HEK293T (cell line): ENCODE data around the gene MAIP1.

Source experiments
- CTCF ChIA-PET: fragments of 350-600 bp; formaldehyde crosslinking; extraction: SDS; loops from one replicate; lab custom pipeline; 2021; ENCODE audit warnings: antibody characterized with exemption, inconsistent platforms; lab: Yijun Ruan, JAX
- POLR2A ChIA-PET: fragments of 350-600 bp; formaldehyde crosslinking; extraction: SDS; loops from one replicate; lab custom pipeline; 2020; ENCODE audit warnings: antibody characterized with exemption, inconsistent platforms; lab: Yijun Ruan, JAX
- DNase-seq: peaks from one replicate; pipeline ENCODE4 v3.0.0; 2012; ENCODE audit warnings: mixed read lengths; ENCODE audit errors: extremely low spot score
- ARNT ChIP-seq: fragments of 450-650 bp; IDR thresholded peaks from 2 replicates; pipeline ENCODE4 v1.6.1; 2017; ENCODE audit warnings: mild to moderate bottlenecking
- BHLHE40 ChIP-seq: fragments of 450-650 bp; IDR thresholded peaks from 2 replicates; pipeline ENCODE4 v1.6.1; 2016; ENCODE audit warnings: mild to moderate bottlenecking, moderate library complexity, borderline replicate concordance
- CTBP1 ChIP-seq: fragments of 450-650 bp; IDR thresholded peaks from 2 replicates; pipeline ENCODE4 v1.6.1; 2016; ENCODE audit warnings: borderline replicate concordance
- ELF4 ChIP-seq: fragments of 450-650 bp; IDR thresholded peaks from 2 replicates; pipeline ENCODE4 v1.6.1; 2017; ENCODE audit warnings: antibody characterized with exemption
- FOXA1 ChIP-seq: fragments of 450-650 bp; IDR thresholded peaks from 2 replicates; pipeline ENCODE4 v1.6.1; 2016; ENCODE audit warnings: mild to moderate bottlenecking
- FOXK2 ChIP-seq: fragments of 450-650 bp; IDR thresholded peaks from 2 replicates; pipeline ENCODE4 v1.6.1; 2016; ENCODE audit warnings: mild to moderate bottlenecking
- FOXM1 ChIP-seq: fragments of 450-650 bp; IDR thresholded peaks from 2 replicates; pipeline ENCODE4 v1.6.1; 2017; ENCODE audit warnings: mild to moderate bottlenecking, borderline replicate concordance
- HDGF ChIP-seq: fragments of 450-650 bp; IDR thresholded peaks from 2 replicates; pipeline ENCODE4 v1.6.1; 2017; ENCODE audit warnings: antibody characterized with exemption, borderline replicate concordance
- L3MBTL2 ChIP-seq: fragments of 450-650 bp; conservative IDR thresholded peaks from 2 replicates; pipeline ENCODE4 v1.6.1; 2016; ENCODE audit warnings: mild to moderate bottlenecking
- LEF1 ChIP-seq: fragments of 450-650 bp; IDR thresholded peaks from 2 replicates; pipeline ENCODE4 v1.6.1; 2017; ENCODE audit warnings: mild to moderate bottlenecking, borderline replicate concordance
- NFRKB ChIP-seq: fragments of 450-650 bp; IDR thresholded peaks from 2 replicates; pipeline ENCODE4 v1.6.1; 2016; ENCODE audit warnings: mild to moderate bottlenecking, moderate library complexity
- PKNOX1 ChIP-seq: fragments of 450-650 bp; IDR thresholded peaks from 2 replicates; pipeline ENCODE4 v1.6.1; 2016
- SP1 ChIP-seq: fragments of 450-650 bp; IDR thresholded peaks from 2 replicates; pipeline ENCODE4 v1.6.1; 2017
- SUZ12 ChIP-seq: fragments of 450-650 bp; IDR thresholded peaks from 2 replicates; pipeline ENCODE4 v1.6.1; 2016; ENCODE audit warnings: mild to moderate bottlenecking
- TARDBP ChIP-seq: fragments of 450-650 bp; IDR thresholded peaks from 2 replicates; pipeline ENCODE4 v1.6.1; 2016
- ZNF384 ChIP-seq: fragments of 450-650 bp; IDR thresholded peaks from 2 replicates; pipeline ENCODE4 v1.6.1; 2016

Gene MAIP1

GRCh38 chr2:199977984-199978415, 22.6 kb downstream of the MAIP1 start:
- TF ChIP-seq L3MBTL2 (no peak), HDGF (no peak), SUZ12 (no peak), FOXM1 (no peak), ARNT (no peak), FOXA1 (no peak), ELF4 (no peak), LEF1 (no peak), FOXK2 (no peak), SP1 (no peak), ZNF384 (no peak), PKNOX1 (no peak), CTBP1 (no peak), NFRKB (no peak), TARDBP (no peak), BHLHE40 (no peak)
- no peak for DNase-seq
- POLR2A ChIA-PET, result no interaction called here
- CTCF ChIA-PET, result no interaction called here

- ChIA-PET CTCF (no interaction called here), POLR2A (no interaction called here)
- TF ChIP-seq HDGF, result no peak
- TF ChIP-seq ARNT, result no peak
- no peak for TF ChIP-seq PKNOX1
- no peak for TF ChIP-seq FOXK2
- TF ChIP-seq NFRKB, result no peak
- DNase-seq, result no peak
Observed at GRCh38 chr2:199979398-199979797, 24.0 kb downstream of the MAIP1 start.

GRCh38 chr2:199979832-199980628, 24.6 kb downstream of the MAIP1 start:
- ChIA-PET POLR2A (no interaction called here), CTCF (interaction anchor here (0.8 to 1.0 kb wide), 3 partner anchors 500 to 506 kb away, joined by 3 to 4 read pairs (median 3); no protein-coding TSS in a partner anchor)
- peak; percentile 63 for DNase-seq
- TF ChIP-seq TARDBP, result no peak
- TF ChIP-seq CTBP1, result no peak
- TF ChIP-seq BHLHE40, result no peak
- TF ChIP-seq HDGF, result no peak
- no peak for TF ChIP-seq FOXM1
- no peak for TF ChIP-seq FOXK2
- TF ChIP-seq ARNT, result no peak
- TF ChIP-seq ELF4, result no peak
- TF ChIP-seq PKNOX1, result no peak
- TF ChIP-seq SUZ12, result no peak

- ChIA-PET POLR2A (no interaction called here), CTCF (no interaction called here)
- TF ChIP-seq SP1 (no peak), ZNF384 (no peak), L3MBTL2 (no peak), CTBP1 (no peak), FOXA1 (no peak), FOXM1 (no peak), ELF4 (no peak), PKNOX1 (no peak), LEF1 (no peak), NFRKB (no peak), ARNT (no peak), FOXK2 (no peak), SUZ12 (no peak), HDGF (no peak)
- no peak for DNase-seq
Observed at GRCh38 chr2:199982126-199982843, 26.9 kb downstream of the MAIP1 start.

- POLR2A ChIA-PET, result no interaction called here
- CTCF ChIA-PET, result interaction anchor here (1.4 kb wide), 1 partner anchor 10 kb away, joined by 3 read pairs; no protein-coding TSS in a partner anchor
Observed at GRCh38 chr2:199983534-199983933, 28.2 kb downstream of the MAIP1 start.

More at GRCh38 chr2:199983534-199983933, 28.2 kb downstream of the MAIP1 start:
- no peak for DNase-seq
- no peak for TF ChIP-seq FOXA1
- no peak for TF ChIP-seq ELF4
- TF ChIP-seq SUZ12, result no peak
